ENCODE measurements around the gene GABRB2. TPM values are rescaled to one million over a fixed set of nuclear protein-coding genes. Genes with fewer than 3 reads are reported as not detected.

The GABRB2 gene
- total and polyA plus RNA-seq, 2 of the 13 experiments (the other 11 are each of a cell fraction or from before 2014, with no cell fraction given), result 0.01 TPM; not detected in 1

DNA sequence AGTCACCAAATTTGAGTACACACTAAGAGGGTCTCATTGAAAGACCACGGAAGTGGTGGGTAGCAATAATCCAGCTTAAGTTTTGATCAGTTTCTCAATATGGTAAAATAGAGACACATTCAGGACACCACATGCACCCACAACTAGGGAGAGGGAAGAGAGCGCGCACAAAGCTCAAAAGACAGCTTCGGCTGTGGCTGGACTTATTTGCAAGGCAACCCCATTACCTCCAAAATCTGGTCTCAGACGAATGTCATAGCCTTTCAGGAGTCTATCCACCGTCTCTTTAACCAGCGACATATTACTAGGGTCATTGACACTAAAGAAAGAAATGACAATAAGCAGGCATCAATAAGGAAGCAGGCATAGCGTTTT, 443 bp downstream of the GABRB2 start (continued):
- TF ChIP-seq, protein P1, sequence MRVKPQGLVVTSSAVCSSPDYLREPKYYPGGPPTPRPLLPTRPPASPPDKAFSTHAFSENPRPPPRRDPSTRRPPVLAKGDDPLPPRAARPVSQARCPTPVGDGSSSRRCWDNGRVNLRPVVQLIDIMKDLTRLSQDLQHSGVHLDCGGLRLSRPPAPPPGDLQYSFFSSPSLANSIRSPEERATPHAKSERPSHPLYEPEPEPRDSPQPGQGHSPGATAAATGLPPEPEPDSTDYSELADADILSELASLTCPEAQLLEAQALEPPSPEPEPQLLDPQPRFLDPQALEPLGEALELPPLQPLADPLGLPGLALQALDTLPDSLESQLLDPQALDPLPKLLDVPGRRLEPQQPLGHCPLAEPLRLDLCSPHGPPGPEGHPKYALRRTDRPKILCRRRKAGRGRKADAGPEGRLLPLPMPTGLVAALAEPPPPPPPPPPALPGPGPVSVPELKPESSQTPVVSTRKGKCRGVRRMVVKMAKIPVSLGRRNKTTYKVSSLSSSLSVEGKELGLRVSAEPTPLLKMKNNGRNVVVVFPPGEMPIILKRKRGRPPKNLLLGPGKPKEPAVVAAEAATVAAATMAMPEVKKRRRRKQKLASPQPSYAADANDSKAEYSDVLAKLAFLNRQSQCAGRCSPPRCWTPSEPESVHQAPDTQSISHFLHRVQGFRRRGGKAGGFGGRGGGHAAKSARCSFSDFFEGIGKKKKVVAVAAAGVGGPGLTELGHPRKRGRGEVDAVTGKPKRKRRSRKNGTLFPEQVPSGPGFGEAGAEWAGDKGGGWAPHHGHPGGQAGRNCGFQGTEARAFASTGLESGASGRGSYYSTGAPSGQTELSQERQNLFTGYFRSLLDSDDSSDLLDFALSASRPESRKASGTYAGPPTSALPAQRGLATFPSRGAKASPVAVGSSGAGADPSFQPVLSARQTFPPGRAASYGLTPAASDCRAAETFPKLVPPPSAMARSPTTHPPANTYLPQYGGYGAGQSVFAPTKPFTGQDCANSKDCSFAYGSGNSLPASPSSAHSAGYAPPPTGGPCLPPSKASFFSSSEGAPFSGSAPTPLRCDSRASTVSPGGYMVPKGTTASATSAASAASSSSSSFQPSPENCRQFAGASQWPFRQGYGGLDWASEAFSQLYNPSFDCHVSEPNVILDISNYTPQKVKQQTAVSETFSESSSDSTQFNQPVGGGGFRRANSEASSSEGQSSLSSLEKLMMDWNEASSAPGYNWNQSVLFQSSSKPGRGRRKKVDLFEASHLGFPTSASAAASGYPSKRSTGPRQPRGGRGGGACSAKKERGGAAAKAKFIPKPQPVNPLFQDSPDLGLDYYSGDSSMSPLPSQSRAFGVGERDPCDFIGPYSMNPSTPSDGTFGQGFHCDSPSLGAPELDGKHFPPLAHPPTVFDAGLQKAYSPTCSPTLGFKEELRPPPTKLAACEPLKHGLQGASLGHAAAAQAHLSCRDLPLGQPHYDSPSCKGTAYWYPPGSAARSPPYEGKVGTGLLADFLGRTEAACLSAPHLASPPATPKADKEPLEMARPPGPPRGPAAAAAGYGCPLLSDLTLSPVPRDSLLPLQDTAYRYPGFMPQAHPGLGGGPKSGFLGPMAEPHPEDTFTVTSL (CRISPR knock-in tag; IDR thresholded peaks at IDR 0.05; ENCODE audit: borderline replicate concordance), result no peak
- TF ChIP-seq SNAPC2 (CRISPR knock-in tag; IDR thresholded peaks at IDR 0.05) (no peak), ZNF44 (CRISPR knock-in tag; IDR thresholded peaks at IDR 0.05) (no peak), IKZF4 (CRISPR knock-in tag; IDR thresholded peaks at IDR 0.05; ENCODE audit: borderline replicate concordance, low read depth, not compliant biosample characterization) (no peak), TCF7L2 (IDR thresholded peaks at IDR 0.05; ENCODE audit: low read depth, low read length) (no peak), RARA (CRISPR knock-in tag; IDR thresholded peaks at IDR 0.05) (no peak), ZNF564 (CRISPR knock-in tag; IDR thresholded peaks at IDR 0.05) (no peak), ZNF550 (CRISPR knock-in tag; IDR thresholded peaks at IDR 0.05; ENCODE audit: borderline replicate concordance) (no peak), ZNF446 (CRISPR knock-in tag; IDR thresholded peaks at IDR 0.05) (no peak)
- TF ChIP-seq, protein P2, sequence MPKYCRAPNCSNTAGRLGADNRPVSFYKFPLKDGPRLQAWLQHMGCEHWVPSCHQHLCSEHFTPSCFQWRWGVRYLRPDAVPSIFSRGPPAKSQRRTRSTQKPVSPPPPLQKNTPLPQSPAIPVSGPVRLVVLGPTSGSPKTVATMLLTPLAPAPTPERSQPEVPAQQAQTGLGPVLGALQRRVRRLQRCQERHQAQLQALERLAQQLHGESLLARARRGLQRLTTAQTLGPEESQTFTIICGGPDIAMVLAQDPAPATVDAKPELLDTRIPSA (CRISPR knock-in tag; IDR thresholded peaks at IDR 0.05; ENCODE audit: borderline replicate concordance), result no peak
- TF ChIP-seq, protein P3, sequence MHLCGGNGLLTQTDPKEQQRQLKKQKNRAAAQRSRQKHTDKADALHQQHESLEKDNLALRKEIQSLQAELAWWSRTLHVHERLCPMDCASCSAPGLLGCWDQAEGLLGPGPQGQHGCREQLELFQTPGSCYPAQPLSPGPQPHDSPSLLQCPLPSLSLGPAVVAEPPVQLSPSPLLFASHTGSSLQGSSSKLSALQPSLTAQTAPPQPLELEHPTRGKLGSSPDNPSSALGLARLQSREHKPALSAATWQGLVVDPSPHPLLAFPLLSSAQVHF (CRISPR knock-in tag; IDR thresholded peaks at IDR 0.05), result no peak
- TF ChIP-seq, protein P4, sequence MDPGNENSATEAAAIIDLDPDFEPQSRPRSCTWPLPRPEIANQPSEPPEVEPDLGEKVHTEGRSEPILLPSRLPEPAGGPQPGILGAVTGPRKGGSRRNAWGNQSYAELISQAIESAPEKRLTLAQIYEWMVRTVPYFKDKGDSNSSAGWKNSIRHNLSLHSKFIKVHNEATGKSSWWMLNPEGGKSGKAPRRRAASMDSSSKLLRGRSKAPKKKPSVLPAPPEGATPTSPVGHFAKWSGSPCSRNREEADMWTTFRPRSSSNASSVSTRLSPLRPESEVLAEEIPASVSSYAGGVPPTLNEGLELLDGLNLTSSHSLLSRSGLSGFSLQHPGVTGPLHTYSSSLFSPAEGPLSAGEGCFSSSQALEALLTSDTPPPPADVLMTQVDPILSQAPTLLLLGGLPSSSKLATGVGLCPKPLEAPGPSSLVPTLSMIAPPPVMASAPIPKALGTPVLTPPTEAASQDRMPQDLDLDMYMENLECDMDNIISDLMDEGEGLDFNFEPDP (CRISPR knock-in tag; conservative IDR thresholded peaks at IDR 0.05), result no peak
- TF ChIP-seq, protein P5, sequence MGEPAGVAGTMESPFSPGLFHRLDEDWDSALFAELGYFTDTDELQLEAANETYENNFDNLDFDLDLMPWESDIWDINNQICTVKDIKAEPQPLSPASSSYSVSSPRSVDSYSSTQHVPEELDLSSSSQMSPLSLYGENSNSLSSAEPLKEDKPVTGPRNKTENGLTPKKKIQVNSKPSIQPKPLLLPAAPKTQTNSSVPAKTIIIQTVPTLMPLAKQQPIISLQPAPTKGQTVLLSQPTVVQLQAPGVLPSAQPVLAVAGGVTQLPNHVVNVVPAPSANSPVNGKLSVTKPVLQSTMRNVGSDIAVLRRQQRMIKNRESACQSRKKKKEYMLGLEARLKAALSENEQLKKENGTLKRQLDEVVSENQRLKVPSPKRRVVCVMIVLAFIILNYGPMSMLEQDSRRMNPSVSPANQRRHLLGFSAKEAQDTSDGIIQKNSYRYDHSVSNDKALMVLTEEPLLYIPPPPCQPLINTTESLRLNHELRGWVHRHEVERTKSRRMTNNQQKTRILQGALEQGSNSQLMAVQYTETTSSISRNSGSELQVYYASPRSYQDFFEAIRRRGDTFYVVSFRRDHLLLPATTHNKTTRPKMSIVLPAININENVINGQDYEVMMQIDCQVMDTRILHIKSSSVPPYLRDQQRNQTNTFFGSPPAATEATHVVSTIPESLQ (CRISPR knock-in tag; conservative IDR thresholded peaks at IDR 0.05), result no peak
- TF ChIP-seq, protein P6, sequence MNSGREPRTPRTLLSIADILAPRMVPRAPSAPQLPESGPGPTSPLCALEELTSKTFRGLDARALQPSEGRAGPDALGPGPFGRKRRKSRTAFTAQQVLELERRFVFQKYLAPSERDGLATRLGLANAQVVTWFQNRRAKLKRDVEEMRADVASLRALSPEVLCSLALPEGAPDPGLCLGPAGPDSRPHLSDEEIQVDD (CRISPR knock-in tag; IDR thresholded peaks at IDR 0.05; ENCODE audit: borderline replicate concordance), result no peak
